ENCODE measurements around the gene TAOK1.

Gene TAOK1

GRCh38 chr17:29379084-29379991 lies 10.8 kb upstream of the TAOK1 start:
- DNase-seq, result no peak

GRCh38 chr17:29383686-29384085 lies 6.5 kb upstream of the TAOK1 start:
- no peak for DNase-seq

GRCh38 chr17:29384901-29385300 lies 5.3 kb upstream of the TAOK1 start:
- no peak for DNase-seq

- no peak for DNase-seq
Measured at GRCh38 chr17:29386760-29387159, 3.4 kb upstream of the TAOK1 start.

GRCh38 chr17:29388937-29389336 lies 1.2 kb upstream of the TAOK1 start:
- no peak for DNase-seq

- DNase-seq, result no peak
Measured at GRCh38 chr17:29390851-29391631, 878 bp downstream of the TAOK1 start.

- no peak for DNase-seq
Measured at GRCh38 chr17:29393436-29393835, 3.3 kb downstream of the TAOK1 start.

GRCh38 chr17:29394761-29395160 lies 4.6 kb downstream of the TAOK1 start:
- no peak for DNase-seq

GRCh38 chr17:29396066-29396465 lies 5.9 kb downstream of the TAOK1 start:
- no peak for DNase-seq

- DNase-seq, result no peak
Measured at GRCh38 chr17:29399634-29400033, 9.5 kb downstream of the TAOK1 start.

- DNase-seq, result no peak
Measured at GRCh38 chr17:29400818-29401217, 10.7 kb downstream of the TAOK1 start.

- no peak for DNase-seq
Measured at GRCh38 chr17:29401258-29401657, 11.1 kb downstream of the TAOK1 start.

GRCh38 chr17:29407856-29408255 lies 17.7 kb downstream of the TAOK1 start:
- no peak for DNase-seq

- DNase-seq, result no peak
Measured at GRCh38 chr17:29409963-29410362, 19.8 kb downstream of the TAOK1 start.

- DNase-seq, result no peak
Measured at GRCh38 chr17:29412780-29413565, 22.8 kb downstream of the TAOK1 start.

- DNase-seq, result no peak
Measured at GRCh38 chr17:29420128-29420527, 30.0 kb downstream of the TAOK1 start.

GRCh38 chr17:29430275-29430674 lies 40.1 kb downstream of the TAOK1 start:
- DNase-seq, result no peak

GRCh38 chr17:29433541-29433940 lies 43.4 kb downstream of the TAOK1 start:
- no peak for DNase-seq

GRCh38 chr17:29434550-29434949 lies 44.4 kb downstream of the TAOK1 start:
- DNase-seq, result no peak

GRCh38 chr17:29442451-29442850 lies 52.3 kb downstream of the TAOK1 start:
- no peak for DNase-seq

GRCh38 chr17:29443041-29443739 lies 53.0 kb downstream of the TAOK1 start:
- no peak for DNase-seq

GRCh38 chr17:29444589-29444988 lies 54.4 kb downstream of the TAOK1 start:
- no peak for DNase-seq

GRCh38 chr17:29445844-29446243 lies 55.7 kb downstream of the TAOK1 start:
- no peak for DNase-seq

All from 8988T (cell line).